ENCODE results near the gene TLK2.
"Not testable (repeated sequence)": the region's sequence is repeated elsewhere in the genome, so short reads cannot be mapped to it uniquely, and the experiment has no call there.

Gene TLK2

GRCh38 chr17:62603783-62604182 lies 125.2 kb downstream of the TLK2 start:
- H3K27ac ChIP-seq (ENCODE audit: extremely low read depth, low read depth, low read length); H3K4me3 ChIP-seq (ENCODE audit: low read depth, low read length); H3K9me3 ChIP-seq (ENCODE audit: control insufficient read depth, insufficient read depth, low read depth, low read length); CTCF ChIA-PET; POLR2A ChIA-PET; H3K4me1 ChIP-seq (ENCODE audit: control insufficient read depth, insufficient read depth, low read length): not testable (repeated sequence)
- peaks cover 77 to 86% of the 10 kb centered on the region in 2 experiments for H3K36me3 ChIP-seq (ENCODE audit: control insufficient read depth in 2 of 2, insufficient read depth in 1 of 2, low read length in 2 of 2)
- TF ChIP-seq ZNF223 (tag by site-specific recombination; IDR thresholded peaks at IDR 0.05) (0 out of 2 replicates have a peak, but pooled peaks have one; percentile 51), ZNF394 (tag by site-specific recombination; IDR thresholded peaks at IDR 0.05; ENCODE audit: borderline replicate concordance) (peak; percentile 93; the same call in 1 of the 2 replicates), ZNF555 (tag by site-specific recombination; conservative IDR thresholded peaks at IDR 0.05) (peak; percentile 86), ZNF266 (tag by site-specific recombination; IDR thresholded peaks at IDR 0.05; ENCODE audit: low read depth) (peak; percentile 76), ZNF354C (tag by site-specific recombination; IDR thresholded peaks at IDR 0.05; ENCODE audit: borderline replicate concordance, low read depth) (0 out of 2 replicates have a peak, but pooled peaks have one; percentile 22), ZNF629 (tag by site-specific recombination; IDR thresholded peaks at IDR 0.05) (peak; percentile 49), ZNF140 (tag by site-specific recombination; IDR thresholded peaks at IDR 0.05) (peak; percentile 80), ZNF558 (tag by site-specific recombination; IDR thresholded peaks at IDR 0.05) (peak; percentile 78), ZXDB (tag by site-specific recombination; IDR thresholded peaks at IDR 0.05) (peak; percentile 67), ZNF510 (tag by site-specific recombination; IDR thresholded peaks at IDR 0.05; ENCODE audit: insufficient replicate concordance) (peak; percentile 36), ZNF518A (tag by site-specific recombination; conservative IDR thresholded peaks at IDR 0.05; ENCODE audit: low read depth) (peak; percentile 85), ZNF202 (tag by site-specific recombination; IDR thresholded peaks at IDR 0.05; ENCODE audit: borderline replicate concordance) (0 out of 2 replicates have a peak, but pooled peaks have one; percentile 54), ZNF404 (tag by site-specific recombination; IDR thresholded peaks at IDR 0.05) (0 out of 2 replicates have a peak, but pooled peaks have one; percentile 60), AEBP2 (tag by site-specific recombination; IDR thresholded peaks at IDR 0.05; ENCODE audit: borderline replicate concordance) (0 out of 2 replicates have a peak, but pooled peaks have one; percentile 40), ZNF664 (tag by site-specific recombination; IDR thresholded peaks at IDR 0.05) (peak; percentile 65; the same call in 1 of the 2 replicates), SP3 (tag by site-specific recombination; IDR thresholded peaks at IDR 0.05) (peak; percentile 17; the same call in 1 of the 2 replicates), ZNF530 (tag by site-specific recombination; IDR thresholded peaks at IDR 0.05; ENCODE audit: low read depth) (0 out of 2 replicates have a peak, but pooled peaks have one; percentile 29), ZNF623 (tag by site-specific recombination; IDR thresholded peaks at IDR 0.05) (peak; percentile 73), ZNF654 (tag by site-specific recombination; IDR thresholded peaks at IDR 0.05; ENCODE audit: low read depth) (peak; percentile 27), ZNF433 (tag by site-specific recombination; IDR thresholded peaks at IDR 0.05; ENCODE audit: low read depth) (0 out of 2 replicates have a peak, but pooled peaks have one; percentile 41), REST (tag by site-specific recombination; IDR thresholded peaks at IDR 0.05) (peak; percentile 72), ZNF560 (tag by site-specific recombination; IDR thresholded peaks at IDR 0.05; ENCODE audit: borderline replicate concordance) (peak; percentile 47; the same call in 1 of the 2 replicates), ZNF426 (tag by site-specific recombination; IDR thresholded peaks at IDR 0.05) (peak; percentile 91), ZBTB11 (tag by site-specific recombination; conservative IDR thresholded peaks at IDR 0.05; ENCODE audit: low read depth) (peak; percentile 75)

Measured in HEK293 (cell line).